Ishikawa (cell line): ENCODE data around the gene KIF19.

Experiments
- CEBPB ChIP-seq: IDR thresholded peaks from 2 replicates; pipeline ENCODE4 v1.6.1; 2012
- FOXM1 ChIP-seq: IDR thresholded peaks from 2 replicates; pipeline ENCODE4 v1.6.1; 2012; ENCODE audit warnings: low read depth, borderline replicate concordance
- RAD21 ChIP-seq: IDR thresholded peaks from 2 replicates; pipeline ENCODE4 v1.6.1; 2012; ENCODE audit warnings: low read depth
- TF ChIP-seq, protein P1 (sequence below): IDR thresholded peaks from 2 replicates; pipeline ENCODE4 v1.6.1; 2012

DNA sequence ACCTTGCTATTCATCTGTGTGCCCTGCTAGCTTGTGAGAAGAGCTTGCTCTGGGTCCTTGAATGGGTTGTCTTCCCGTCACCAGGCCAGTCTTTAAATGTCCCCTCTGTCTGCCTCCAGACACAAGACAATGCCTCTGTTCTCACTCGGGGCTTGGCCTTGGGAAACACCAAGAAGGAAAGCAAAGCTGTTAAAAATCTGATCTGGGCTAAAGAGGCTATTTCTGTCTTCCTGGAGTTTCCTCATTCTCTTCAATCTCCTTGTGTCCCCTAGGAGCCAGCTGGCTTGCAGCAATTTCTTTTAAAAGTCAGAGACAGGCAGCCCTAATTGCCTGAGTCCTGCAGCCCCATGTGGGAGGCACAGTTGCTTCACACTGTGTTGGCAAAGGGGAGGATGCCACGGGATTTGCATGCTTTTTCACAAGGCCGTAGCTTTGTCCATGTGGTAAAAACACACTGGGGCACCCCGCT lies 49.5 kb upstream of the KIF19 start:
- no peak for TF ChIP-seq CEBPB
- TF ChIP-seq, protein P1, sequence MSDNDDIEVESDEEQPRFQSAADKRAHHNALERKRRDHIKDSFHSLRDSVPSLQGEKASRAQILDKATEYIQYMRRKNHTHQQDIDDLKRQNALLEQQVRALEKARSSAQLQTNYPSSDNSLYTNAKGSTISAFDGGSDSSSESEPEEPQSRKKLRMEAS = no peak
- no peak for TF ChIP-seq FOXM1
- TF ChIP-seq RAD21 = no peak
